ENCODE data around the gene ZNF678.
"Not testable (repeated sequence)": the region's sequence is repeated elsewhere in the genome, so short reads cannot be mapped to it uniquely, and the experiment has no call there.

Gene ZNF678

GRCh38 chr1:227563324-227564201, at the start of gene ZNF678:
ZNF678 (plus strand) TSS chr1:227563556; CDS start chr1:227650992, 87,436 bp downstream.
- DNase-seq, result peak; percentile 95

DNA sequence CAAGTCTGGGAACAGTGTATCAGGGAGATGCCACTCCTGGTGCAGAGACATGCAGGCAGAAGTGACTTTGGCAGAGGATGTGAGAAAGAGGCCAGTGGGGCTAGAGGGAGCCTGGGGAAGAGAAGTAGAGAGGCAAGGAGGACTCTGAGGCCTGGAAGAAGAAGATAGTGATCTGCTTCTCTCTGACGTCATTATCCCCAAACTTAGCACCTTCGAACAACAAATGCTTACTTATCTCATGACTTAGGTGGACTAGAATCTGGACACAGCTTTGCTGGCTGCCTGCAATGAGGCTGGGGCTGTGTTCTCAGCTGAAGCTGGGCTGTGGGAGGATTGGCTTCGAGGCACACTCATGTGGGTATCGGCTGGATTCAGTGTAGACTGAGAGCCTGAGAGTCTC, 44.5 kb upstream of the ZNF678 start:
- DNase-seq, result no peak

GRCh38 chr1:227521782-227522181, 41.6 kb upstream of the ZNF678 start:
- no peak for DNase-seq

DNA sequence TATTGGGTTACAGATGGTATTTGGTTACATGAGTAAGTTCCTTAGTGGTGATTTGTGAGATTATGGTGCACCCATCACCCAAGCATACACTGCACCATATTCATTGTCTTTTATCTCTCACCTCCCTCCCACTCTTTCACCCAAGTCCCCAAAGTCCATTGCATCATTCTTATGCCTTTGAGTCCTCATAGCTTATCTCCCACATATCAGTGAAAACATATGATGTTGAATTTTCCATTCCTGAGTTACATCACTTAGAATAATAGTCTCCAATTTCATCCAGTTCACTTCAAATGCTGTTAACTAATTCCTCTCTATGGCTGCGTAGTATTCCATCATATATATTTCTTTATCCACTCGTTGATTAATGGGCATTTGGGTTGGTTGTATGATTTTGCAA, 36.8 kb upstream of the ZNF678 start:
- DNase-seq, result no peak

DNA sequence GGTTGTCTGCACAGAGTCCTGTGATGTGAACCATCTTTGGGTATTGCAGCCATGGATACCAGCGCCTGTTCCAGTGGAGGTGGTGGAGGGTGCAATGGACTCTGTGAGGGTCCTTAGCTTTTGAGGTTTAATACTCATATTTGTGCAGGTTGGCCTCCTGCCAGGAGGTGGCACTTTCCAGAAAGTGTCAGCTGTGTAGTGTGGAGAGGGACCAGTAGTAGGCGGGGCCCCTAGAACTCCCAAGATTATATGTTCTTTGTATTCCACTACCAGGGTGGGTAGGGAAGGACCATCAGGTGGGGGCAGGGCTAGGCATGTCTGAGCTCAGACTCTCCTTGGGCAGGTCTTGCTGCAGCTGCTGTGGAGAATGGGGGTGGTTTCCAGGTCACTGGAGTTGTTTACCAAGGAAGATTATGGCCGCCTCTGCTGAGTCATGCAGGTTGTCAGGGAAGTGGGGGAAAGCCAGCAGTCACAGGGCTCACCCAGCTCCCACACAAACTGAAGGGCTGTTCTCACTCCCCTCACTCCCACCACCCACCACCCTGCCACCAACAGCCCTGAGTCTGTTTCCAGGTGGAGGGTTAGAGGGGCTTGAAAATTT, 31.2 kb upstream of the ZNF678 start:
- DNase-seq, result no peak

DNA sequence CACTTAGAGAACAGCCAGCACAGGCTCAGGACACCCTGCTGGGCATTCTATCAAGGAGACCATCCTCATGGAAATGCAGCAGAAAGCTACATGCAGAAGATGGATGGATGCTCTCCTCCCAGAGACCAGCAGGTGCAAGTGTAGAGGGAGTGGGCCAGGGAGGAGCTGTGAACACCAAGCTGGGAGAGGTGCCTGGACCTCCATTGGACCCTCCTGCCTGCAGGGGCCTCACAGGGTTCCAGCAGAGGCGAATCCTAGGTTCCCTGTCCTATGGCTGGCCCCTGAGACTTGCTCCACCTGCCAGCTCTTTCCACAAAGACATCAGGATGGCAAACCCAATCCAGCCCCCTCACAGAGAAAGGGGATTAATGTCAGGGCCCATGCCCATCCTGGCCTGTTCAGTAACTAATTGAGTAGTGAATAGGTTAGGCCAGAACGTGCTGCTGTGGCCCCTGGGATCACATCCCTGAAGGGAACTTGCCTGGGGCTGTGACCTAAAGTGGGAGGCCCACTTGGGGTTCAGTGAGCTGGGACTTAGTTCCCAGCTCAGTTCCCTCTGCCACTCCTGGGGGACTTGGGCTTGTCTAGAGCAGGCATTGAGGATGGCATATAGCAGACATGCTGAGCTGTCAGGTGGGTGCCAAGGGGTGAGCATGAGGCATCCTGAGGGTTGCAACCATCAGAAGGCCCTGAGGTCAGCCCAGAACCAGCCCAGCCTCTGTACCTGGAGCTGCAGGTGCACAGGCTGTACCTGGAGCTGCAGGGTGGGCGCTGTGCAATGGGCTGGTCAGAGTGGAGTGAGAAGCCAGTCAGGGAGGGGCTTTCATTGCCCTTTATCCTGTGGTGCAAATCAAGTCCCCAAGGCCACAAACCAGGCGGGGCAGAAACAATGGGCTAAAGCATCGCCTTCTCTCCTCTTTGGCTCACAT, 22.9 kb upstream of the ZNF678 start:
- DNase-seq, result no peak

- no peak for DNase-seq
Observed at GRCh38 chr1:227541129-227541528, 22.2 kb upstream of the ZNF678 start.

DNA sequence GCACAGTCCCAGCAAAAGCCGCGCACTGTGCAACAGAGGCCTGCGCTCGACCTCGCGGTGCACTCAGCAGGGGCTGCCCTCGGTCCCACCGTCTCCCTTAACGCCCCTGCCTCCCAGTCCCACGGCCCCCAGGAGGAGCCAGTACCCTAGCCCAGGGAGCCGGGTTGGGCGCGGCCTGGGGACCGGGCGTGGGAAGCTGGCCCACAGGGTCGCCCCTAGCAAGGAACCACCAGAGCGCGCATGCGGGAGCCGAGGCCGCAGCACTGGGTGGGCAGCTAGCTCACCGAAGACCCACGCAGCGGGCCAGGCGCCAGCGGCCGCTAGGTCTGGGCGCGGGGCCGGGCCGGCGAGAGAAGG, 21.6 kb upstream of the ZNF678 start:
- no peak for DNase-seq

DNA sequence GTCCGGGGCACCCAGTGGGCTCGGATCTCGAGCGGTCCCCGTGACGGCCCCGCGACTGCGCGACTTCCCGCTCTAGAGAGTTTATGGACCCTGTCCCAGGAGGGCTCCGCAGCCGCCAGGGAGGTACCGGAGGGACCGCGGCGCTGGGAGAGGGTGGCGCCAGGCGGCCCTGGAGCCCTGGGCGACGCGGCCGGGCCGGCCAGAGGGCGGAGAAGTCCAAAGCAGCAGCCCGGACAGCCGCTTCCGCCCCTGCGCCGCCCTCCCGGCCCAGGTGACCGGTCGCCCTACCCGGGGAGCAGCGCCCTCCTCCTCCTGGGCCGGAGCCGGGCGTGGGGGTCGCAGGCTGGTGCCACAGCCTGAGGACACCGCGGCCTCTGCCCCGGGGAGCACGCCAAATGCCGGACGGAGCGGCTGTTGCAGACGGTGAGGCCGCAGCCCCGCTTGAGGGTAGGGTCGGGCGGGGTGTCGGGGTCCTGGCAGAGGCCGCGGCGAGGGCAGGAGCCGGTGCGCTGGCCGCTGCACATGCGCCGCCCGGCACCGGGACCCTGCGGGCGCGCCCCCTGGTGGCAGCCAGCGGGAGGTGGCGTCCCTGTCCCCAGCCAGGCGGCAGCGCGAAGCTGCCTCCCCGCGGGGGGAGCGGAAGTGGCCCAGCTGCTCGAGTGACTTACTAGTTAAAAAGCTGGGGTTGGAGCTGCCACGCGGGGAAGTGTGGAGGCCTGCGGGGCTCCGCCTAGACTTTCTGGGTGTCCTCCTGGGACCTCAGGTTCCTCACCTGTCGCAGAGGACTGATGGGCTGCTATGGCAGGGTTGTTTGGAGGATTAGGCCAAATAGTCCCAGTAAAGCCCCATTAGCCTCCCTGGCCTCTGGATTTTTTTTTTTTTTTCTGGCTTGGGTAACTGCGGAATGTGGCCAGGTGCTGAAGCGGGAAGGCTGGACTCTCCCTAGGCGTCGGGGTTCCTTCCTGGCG, 20.9 kb upstream of the ZNF678 start:
- peak; percentile 34 to 87 for DNase-seq

DNA sequence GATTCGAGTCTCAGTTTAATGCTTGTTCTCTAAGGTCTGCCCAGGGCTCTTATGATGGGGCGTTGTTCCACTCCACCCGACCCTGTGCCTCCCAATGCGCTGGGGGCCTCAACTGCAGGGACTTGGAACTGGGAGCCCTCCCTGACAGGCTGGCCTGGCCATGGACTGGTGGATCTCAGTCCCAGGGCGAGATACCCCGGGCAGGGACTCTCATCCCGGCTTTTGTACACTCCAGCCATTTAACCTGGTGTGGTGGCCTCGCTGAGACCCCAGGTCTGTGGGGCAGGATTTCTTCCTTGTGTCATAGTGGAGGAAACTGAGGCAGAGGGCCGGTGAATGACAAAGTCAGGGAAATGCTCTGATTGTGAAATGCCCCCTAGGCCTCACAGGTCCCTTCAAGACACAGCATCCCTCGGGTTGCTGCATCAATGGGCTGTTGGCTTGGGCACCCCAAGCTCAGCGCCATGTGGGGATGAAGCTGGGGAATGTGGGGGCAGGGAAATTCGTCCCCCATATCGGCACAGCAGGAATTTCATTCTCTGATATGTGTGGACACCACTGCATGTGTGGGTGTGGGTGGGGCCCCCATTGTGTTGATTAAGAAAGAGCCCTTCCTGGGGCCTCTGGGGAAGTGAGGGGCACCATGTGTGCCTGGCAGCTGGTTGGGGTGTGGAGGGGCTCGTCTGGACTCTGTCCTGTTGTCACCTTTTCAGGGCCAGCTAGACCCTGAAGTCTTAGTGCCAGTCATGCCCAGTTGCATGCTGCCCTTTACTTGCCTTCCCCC, 19.9 kb upstream of the ZNF678 start:
- DNase-seq, result no peak

- DNase-seq, result no peak
Observed at GRCh38 chr1:227544067-227545050, 19.0 kb upstream of the ZNF678 start.

- no peak for DNase-seq
Observed at GRCh38 chr1:227545361-227545760, 18.0 kb upstream of the ZNF678 start.

GRCh38 chr1:227546059-227546458, 17.3 kb upstream of the ZNF678 start:
- no peak for DNase-seq

- DNase-seq, result no peak
Observed at GRCh38 chr1:227546598-227547309, 16.6 kb upstream of the ZNF678 start.

- no peak for DNase-seq
Observed at GRCh38 chr1:227547310-227548118, 15.8 kb upstream of the ZNF678 start.

GRCh38 chr1:227548119-227548397, 15.3 kb upstream of the ZNF678 start:
- no peak for DNase-seq

DNA sequence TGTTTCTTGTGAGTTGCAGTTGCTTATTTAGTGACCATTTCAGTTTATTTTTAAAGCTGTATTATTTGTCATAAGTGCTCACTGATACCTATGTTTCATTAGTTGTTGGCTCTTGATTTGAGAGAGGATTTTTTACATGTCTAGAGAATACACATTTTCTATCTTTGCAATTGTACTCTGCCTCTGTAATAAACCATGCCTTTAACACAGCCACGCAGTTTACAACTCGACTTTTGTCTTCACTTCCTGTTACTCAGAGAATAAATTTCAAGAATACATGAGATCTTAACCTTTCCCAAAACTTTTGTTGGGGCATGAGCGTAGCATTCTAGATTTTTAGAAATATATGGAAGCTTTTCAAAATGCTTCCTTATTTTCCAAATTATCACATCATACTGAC, 14.9 kb upstream of the ZNF678 start:
- no peak for DNase-seq

- DNase-seq, result no peak
Observed at GRCh38 chr1:227549892-227550291, 13.5 kb upstream of the ZNF678 start.

DNA sequence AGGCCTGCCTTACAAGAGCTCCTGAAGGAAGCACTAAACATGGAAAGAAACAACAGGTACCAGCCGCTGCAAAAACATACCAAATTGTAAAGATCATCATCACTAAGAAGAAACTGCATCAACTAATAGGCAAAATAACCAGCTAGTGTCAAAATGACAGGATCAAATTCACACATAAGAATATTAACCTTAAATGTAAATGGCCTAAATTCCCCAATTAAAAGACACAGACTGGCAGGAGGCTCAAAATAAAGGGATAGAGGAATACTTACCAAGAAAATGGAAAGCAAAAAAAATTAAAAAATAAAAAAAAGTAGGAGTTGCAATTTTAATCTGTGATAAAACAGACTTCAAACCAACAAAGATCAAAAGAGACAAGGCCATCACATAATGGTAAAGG, 11.5 kb upstream of the ZNF678 start:
- DNase-seq, result not testable (repeated sequence)
